Bronchial epithelial cell (primary cell): Measurements from ENCODE around the gene MMP24. TPM values are rescaled to one million over a fixed set of nuclear protein-coding genes. Genes with fewer than 3 reads are reported as not detected.
A peak's percentile ranks its signal among the peaks of the same experiment; 100 is the strongest.
"Not testable (repeated sequence)": the region's sequence is repeated elsewhere in the genome, so short reads cannot be mapped to it uniquely, and the experiment has no call there.

Experiments
- DNase-seq: peaks from one replicate; pipeline ENCODE4 v3.0.0-alpha.2; 2010; ENCODE audit warnings: low read depth
- FAIRE-seq: peaks from 2 replicates; lab custom pipeline; 2011; peaks lifted over from hg19 to GRCh38; lab: Jason Lieb, UNC
- H3K27me3 ChIP-seq: 2 replicates; pipeline ENCODE4 v1.5.1; 2011; ENCODE audit warnings: low read length; ENCODE audit not compliant: control insufficient read depth, insufficient read depth
- H3K36me3 ChIP-seq: 2 replicates; pipeline ENCODE4 v1.5.1; 2011; ENCODE audit warnings: low read length; ENCODE audit not compliant: control insufficient read depth, insufficient read depth
- H3K4me3 ChIP-seq: 2 replicates; pipeline ENCODE4 v1.5.1; 2011; ENCODE audit warnings: mild to moderate bottlenecking, low read depth, low read length, control low read depth
- CTCF ChIP-seq: IDR thresholded peaks from 2 replicates; pipeline ENCODE4 v1.5.1; 2011; ENCODE audit warnings: mild to moderate bottlenecking, moderate library complexity, low read length, control low read depth, inconsistent platforms; ENCODE audit not compliant: insufficient read depth, severe bottlenecking
- total RNA-seq: library from RNA; depleted of rRNA; stranded (reverse); fragments of >200 nt; gene quantifications from 2 replicates; pipeline ENCODE4 v1.2.1, GENCODE V29; 2014

The MMP24 gene
- total RNA-seq, 1 donor from 2014 or later, result not detected

- FAIRE-seq, result no peak
- no peak for TF ChIP-seq CTCF
- H3K4me3 ChIP-seq, result no peak overlapping the region
- no peaks in the 10 kb centered on the region for H3K27me3 ChIP-seq
- H3K36me3 ChIP-seq, result no peaks in the 10 kb centered on the region
- no peak for DNase-seq
These were observed 38.8 kb upstream of the MMP24 start for GRCh38 chr20:35187584-35188190.

- DNase-seq, H3K27me3 ChIP-seq, FAIRE-seq, H3K36me3 ChIP-seq, H3K4me3 ChIP-seq: not testable (repeated sequence)
These were observed 37.3 kb upstream of the MMP24 start for GRCh38 chr20:35189223-35189622.

- no peak for FAIRE-seq
- TF ChIP-seq CTCF, result no peak
These were observed 35.9 kb upstream of the MMP24 start for GRCh38 chr20:35190556-35190955.

GRCh38 chr20:35191419-35192117 is 34.9 kb upstream of the MMP24 start:
- no peak for FAIRE-seq
- H3K27me3 ChIP-seq, result no peaks in the 10 kb centered on the region
- no peak overlapping the region for H3K4me3 ChIP-seq
- TF ChIP-seq CTCF, result no peak
- no peaks in the 10 kb centered on the region for H3K36me3 ChIP-seq
- DNase-seq, result no peak

More at GRCh38 chr20:35190556-35190955, 35.9 kb upstream of the MMP24 start:
- no peak for DNase-seq
- no peaks in the 10 kb centered on the region for H3K36me3 ChIP-seq
- no peaks in the 10 kb centered on the region for H3K27me3 ChIP-seq
- H3K4me3 ChIP-seq, result no peak overlapping the region

GRCh38 chr20:35192118-35192872 is 34.2 kb upstream of the MMP24 start:
- no peak for TF ChIP-seq CTCF
- no peaks in the 10 kb centered on the region for H3K36me3 ChIP-seq
- no peaks in the 10 kb centered on the region for H3K27me3 ChIP-seq
- DNase-seq, result peak; percentile 68
- H3K4me3 ChIP-seq, result no peak overlapping the region
- no peak for FAIRE-seq

- peak; percentile 15 for DNase-seq
- H3K4me3 ChIP-seq, FAIRE-seq, H3K27me3 ChIP-seq, H3K36me3 ChIP-seq: not testable (repeated sequence)
These were observed 33.3 kb upstream of the MMP24 start for GRCh38 chr20:35193031-35193791.
